Measurements from ENCODE around the gene ANP32A. TPM values are rescaled to one million over a fixed set of nuclear protein-coding genes. Genes with fewer than 3 reads are reported as not detected.

Gene ANP32A
- total RNA-seq, 4 donors from 2014 or later = 22.1 to 45.9 (median 35.3) TPM

DNA sequence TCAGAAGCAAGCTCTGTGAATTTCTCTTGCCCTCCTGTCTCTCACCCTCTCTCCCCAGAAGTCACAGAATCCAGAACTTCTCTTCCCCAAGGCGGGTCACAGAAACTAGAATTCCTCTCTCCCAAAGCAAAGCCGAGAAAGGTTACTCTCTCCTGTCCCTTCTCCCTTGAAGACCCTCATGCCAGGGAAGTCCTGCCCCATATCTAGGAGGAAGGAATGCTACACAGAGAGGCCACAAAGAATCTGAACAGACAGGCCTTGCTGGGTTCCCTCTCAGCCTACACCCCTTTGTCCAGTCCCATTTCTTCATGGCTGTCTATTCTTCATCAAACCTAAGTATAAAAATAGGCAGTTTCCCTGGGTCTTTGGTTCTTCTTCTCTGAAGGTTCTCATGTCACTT, 29.8 kb downstream of the ANP32A start:
- no peak for TF ChIP-seq POLR2A (IDR thresholded peaks at IDR 0.05)
- TF ChIP-seq, protein P1, sequence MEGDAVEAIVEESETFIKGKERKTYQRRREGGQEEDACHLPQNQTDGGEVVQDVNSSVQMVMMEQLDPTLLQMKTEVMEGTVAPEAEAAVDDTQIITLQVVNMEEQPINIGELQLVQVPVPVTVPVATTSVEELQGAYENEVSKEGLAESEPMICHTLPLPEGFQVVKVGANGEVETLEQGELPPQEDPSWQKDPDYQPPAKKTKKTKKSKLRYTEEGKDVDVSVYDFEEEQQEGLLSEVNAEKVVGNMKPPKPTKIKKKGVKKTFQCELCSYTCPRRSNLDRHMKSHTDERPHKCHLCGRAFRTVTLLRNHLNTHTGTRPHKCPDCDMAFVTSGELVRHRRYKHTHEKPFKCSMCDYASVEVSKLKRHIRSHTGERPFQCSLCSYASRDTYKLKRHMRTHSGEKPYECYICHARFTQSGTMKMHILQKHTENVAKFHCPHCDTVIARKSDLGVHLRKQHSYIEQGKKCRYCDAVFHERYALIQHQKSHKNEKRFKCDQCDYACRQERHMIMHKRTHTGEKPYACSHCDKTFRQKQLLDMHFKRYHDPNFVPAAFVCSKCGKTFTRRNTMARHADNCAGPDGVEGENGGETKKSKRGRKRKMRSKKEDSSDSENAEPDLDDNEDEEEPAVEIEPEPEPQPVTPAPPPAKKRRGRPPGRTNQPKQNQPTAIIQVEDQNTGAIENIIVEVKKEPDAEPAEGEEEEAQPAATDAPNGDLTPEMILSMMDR (IDR thresholded peaks at IDR 0.05) = no peak
- H3K4me3 ChIP-seq (ENCODE audit: low read depth, poor library complexity, severe bottlenecking) = no peak overlapping the region
- DNase-seq (ENCODE audit: low spot score in 2 of 2) = no peak
- intact Hi-C loops (cut with DNase I; ENCODE audit: low total_unique reads) = no loop called here
- 95% methylated on average over 2 of the region's 2 CpGs for WGBS, 2 donors

DNA sequence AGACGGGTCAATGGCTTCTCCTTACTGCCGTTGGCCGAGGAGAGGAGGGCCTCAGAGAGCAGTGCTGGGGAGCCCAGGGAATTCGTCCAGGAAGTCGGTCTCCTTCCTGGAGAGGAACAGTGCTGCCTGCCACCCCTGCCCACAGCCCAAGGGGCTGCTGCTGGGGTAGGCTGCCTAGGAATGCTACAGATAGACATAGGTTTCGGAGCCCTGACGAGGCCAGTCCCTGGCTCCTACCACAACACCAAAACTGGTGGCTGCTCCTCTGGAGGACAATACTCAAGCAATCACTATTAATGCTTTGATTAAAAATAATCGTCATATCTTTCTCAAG, 30.5 kb downstream of the ANP32A start:
- no peak for DNase-seq (ENCODE audit: low spot score in 2 of 2)
- no peak overlapping the region for H3K4me3 ChIP-seq (ENCODE audit: low read depth, poor library complexity, severe bottlenecking)
- intact Hi-C loops (cut with DNase I; ENCODE audit: low total_unique reads) = no loop called here
- TF ChIP-seq POLR2A (IDR thresholded peaks at IDR 0.05) = no peak
- TF ChIP-seq, protein P1 (IDR thresholded peaks at IDR 0.05) = no peak
- 66 to 82% methylated on average over 8 of the region's 8 CpGs for WGBS, 2 donors

DNA sequence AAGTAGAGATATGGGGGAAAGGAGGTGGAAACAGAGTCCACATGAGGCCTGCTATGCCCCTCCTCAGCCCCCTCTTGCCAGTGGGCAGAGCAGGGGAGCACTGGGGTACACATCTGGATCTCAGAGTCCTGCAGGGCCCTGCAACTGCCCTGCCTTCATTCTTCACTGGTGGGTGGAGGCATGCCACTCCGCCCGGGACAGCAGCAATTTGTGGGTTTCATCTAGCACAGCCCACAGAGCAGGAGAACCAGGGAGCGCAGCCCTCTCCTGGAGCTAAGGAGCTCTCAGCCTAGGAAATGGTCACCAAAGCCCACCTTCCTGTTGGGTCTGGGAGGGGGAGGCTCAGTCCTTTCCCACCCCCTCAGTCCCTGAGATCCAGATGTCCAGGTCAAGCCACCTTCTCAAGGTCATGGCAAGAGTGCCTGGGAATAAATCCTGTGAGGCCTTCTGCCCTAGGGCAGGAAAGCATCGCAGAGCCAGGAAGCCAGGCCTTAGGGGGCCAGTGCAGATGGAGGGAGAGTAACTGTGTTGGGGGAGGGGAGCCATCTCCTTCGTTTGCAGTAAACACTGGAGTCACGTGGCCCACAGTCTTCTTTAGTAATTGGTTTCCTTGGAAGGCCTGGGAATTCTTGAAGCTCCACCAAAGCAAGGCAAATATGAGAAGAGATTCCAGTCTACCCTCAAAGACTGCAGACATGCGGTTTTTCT, 31.0 kb downstream of the ANP32A start:
- intact Hi-C loops (cut with DNase I; ENCODE audit: low total_unique reads) = no loop called here
- no peak for DNase-seq (ENCODE audit: low spot score in 2 of 2)
- no peak for TF ChIP-seq POLR2A (IDR thresholded peaks at IDR 0.05)
- TF ChIP-seq, protein P1 (IDR thresholded peaks at IDR 0.05) = no peak
- WGBS, 2 donors = 57 to 80% methylated on average over 7 of the region's 7 CpGs
- no peak overlapping the region for H3K4me3 ChIP-seq (ENCODE audit: low read depth, poor library complexity, severe bottlenecking)

DNA sequence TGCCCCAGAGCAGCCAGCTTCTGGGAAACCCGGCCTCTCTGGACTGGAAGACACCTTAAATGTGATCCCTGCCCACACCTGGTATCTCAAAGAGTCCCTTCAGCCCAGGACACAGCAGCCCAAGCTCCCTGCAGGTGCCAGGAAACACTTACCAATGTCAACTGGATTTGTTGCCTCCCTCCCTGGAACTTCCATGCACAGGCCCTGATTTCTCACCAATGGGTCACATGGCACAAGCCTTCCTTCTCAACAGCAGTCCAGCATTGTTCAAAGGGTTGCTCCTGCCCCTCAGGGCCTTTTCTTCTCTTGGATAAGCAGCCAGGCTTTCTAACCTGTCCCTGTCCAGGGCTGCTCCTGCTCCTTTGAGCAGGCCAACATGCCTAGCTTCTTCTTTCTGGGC, 31.6 kb downstream of the ANP32A start:
- H3K4me3 ChIP-seq (ENCODE audit: low read depth, poor library complexity, severe bottlenecking) = no peak overlapping the region
- intact Hi-C loops (cut with DNase I; ENCODE audit: low total_unique reads) = no loop called here
- TF ChIP-seq POLR2A (IDR thresholded peaks at IDR 0.05) = no peak
- TF ChIP-seq, protein P1 (IDR thresholded peaks at IDR 0.05) = no peak
- no peak for DNase-seq (ENCODE audit: low spot score in 2 of 2)
- 60 to 83% methylated on average over 1 of the region's 1 CpG for WGBS, 2 donors

DNA sequence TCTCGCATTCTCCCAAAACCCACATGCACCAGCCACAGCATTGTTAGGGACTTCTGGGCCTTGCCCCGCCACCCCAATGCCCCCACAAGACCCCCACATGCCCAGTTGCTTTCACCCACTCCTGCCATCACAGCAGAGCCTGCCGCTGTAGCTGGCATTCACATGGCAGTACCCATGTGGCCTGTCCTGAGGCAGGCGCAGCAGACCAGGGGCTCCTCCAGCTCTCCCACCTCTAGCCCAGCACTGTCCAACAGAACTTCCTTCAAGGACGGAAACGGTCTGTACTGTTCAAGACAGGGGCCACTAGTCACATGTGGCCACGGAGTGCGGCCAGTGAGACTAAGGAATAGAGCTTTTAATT, 32.5 kb downstream of the ANP32A start:
- WGBS, 2 donors = 92 to 93% methylated on average over 7 to 8 of the region's 8 CpGs
- intact Hi-C loops (cut with DNase I; ENCODE audit: low total_unique reads) = no loop called here
- TF ChIP-seq, protein P1 (IDR thresholded peaks at IDR 0.05) = no peak
- TF ChIP-seq POLR2A (IDR thresholded peaks at IDR 0.05) = no peak
- no peak overlapping the region for H3K4me3 ChIP-seq (ENCODE audit: low read depth, poor library complexity, severe bottlenecking)
- DNase-seq (ENCODE audit: low spot score in 2 of 2) = no peak
